HCT116 (cell line): Measurements from ENCODE around the gene PHF21B.

Source experiments
- EGR1 ChIP-seq: IDR thresholded peaks from 2 replicates; pipeline ENCODE4 v1.6.1; 2012; ENCODE audit warnings: low read depth
- ELF1 ChIP-seq: IDR thresholded peaks from 2 replicates; pipeline ENCODE4 v1.6.1; 2012; ENCODE audit warnings: low read depth, borderline replicate concordance
- EZH2 ChIP-seq: fragments of 200-600 bp; sonication (generic); IDR thresholded peaks from 2 replicates; pipeline ENCODE4 v1.6.1; 2017; ENCODE audit warnings: antibody characterized with exemption, mixed run types
- JUND ChIP-seq: IDR thresholded peaks from 2 replicates; pipeline ENCODE4 v1.6.1; 2012
- POLR2A ChIP-seq: IDR thresholded peaks from 2 replicates; pipeline ENCODE4 v1.7.0; 2011; ENCODE audit warnings: borderline replicate concordance; ENCODE audit not compliant: insufficient read depth, insufficient read length; ENCODE audit errors: extremely low read depth
- POLR2AphosphoS5 ChIP-seq: IDR thresholded peaks from 2 replicates; pipeline ENCODE4 v1.6.1; 2011; ENCODE audit warnings: mild to moderate bottlenecking, low read depth, low read length, moderate library complexity
- RAD21 ChIP-seq: IDR thresholded peaks from 2 replicates; pipeline ENCODE4 v1.6.1; 2012; ENCODE audit warnings: low read depth, mild to moderate bottlenecking
- REST ChIP-seq: IDR thresholded peaks from 2 replicates; pipeline ENCODE4 v1.6.1; 2012; ENCODE audit warnings: low read depth
- SIN3A ChIP-seq: IDR thresholded peaks from 2 replicates; pipeline ENCODE4 v1.6.1; 2012; ENCODE audit warnings: low read depth
- SP1 ChIP-seq: IDR thresholded peaks from 2 replicates; pipeline ENCODE4 v1.6.1; 2012; ENCODE audit warnings: low read depth
- TCF7L2 ChIP-seq: IDR thresholded peaks from 2 replicates; pipeline ENCODE4 v1.7.0; 2011; ENCODE audit warnings: borderline replicate concordance, inconsistent platforms; ENCODE audit not compliant: insufficient read depth, insufficient read length; ENCODE audit errors: extremely low read depth
- ZNF274 ChIP-seq: fragments of 200-500 bp; sonication (Bioruptor generic); IDR thresholded peaks from 2 replicates; pipeline ENCODE4 v1.6.1; 2014; ENCODE audit warnings: mild to moderate bottlenecking, low read depth, low read length, inconsistent platforms
- TF ChIP-seq, protein P1 (sequence below), 3 experiments: fragments of 200-600 bp in 1 of 3; sonication (generic) in 1 of 3; IDR thresholded peaks in 2 of 3; conservative IDR thresholded peaks in 1 of 3; 2 replicates each; pipeline ENCODE4 v1.5.1; 2012 to 2017; ENCODE audit warnings: low read depth in 2 of 3, low read length in 2 of 3, antibody characterized with exemption in 1 of 3, borderline replicate concordance in 1 of 3, control low read depth in 1 of 3, mild to moderate bottlenecking in 1 of 3, mixed read lengths in 1 of 3, mixed run types in 1 of 3, moderate library complexity in 1 of 3; ENCODE audit not compliant: insufficient read depth in 1 of 3

- TF ChIP-seq REST (no peak), JUND (no peak), EGR1 (no peak), RAD21 (no peak), TCF7L2 (no peak), ELF1 (no peak), EZH2 (no peak), POLR2A (no peak), SP1 (no peak), SIN3A (no peak), POLR2AphosphoS5 (no peak), ZNF274 (no peak)
- TF ChIP-seq, protein P1, sequence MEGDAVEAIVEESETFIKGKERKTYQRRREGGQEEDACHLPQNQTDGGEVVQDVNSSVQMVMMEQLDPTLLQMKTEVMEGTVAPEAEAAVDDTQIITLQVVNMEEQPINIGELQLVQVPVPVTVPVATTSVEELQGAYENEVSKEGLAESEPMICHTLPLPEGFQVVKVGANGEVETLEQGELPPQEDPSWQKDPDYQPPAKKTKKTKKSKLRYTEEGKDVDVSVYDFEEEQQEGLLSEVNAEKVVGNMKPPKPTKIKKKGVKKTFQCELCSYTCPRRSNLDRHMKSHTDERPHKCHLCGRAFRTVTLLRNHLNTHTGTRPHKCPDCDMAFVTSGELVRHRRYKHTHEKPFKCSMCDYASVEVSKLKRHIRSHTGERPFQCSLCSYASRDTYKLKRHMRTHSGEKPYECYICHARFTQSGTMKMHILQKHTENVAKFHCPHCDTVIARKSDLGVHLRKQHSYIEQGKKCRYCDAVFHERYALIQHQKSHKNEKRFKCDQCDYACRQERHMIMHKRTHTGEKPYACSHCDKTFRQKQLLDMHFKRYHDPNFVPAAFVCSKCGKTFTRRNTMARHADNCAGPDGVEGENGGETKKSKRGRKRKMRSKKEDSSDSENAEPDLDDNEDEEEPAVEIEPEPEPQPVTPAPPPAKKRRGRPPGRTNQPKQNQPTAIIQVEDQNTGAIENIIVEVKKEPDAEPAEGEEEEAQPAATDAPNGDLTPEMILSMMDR (IDR thresholded peaks at IDR 0.05 in 2 of 3, conservative IDR thresholded peaks at IDR 0.05 in 1 of 3; ENCODE audit: borderline replicate concordance in 1 of 3, insufficient read depth in 1 of 3, low read depth in 2 of 3, low read length in 2 of 3) = no peak
Measured at GRCh38 chr22:44885806-44886360, 123.9 kb downstream of the PHF21B start.
